A549 (cell line): ENCODE measurements around the gene ARHGEF10L.

ENCODE experiments used
- CTCF ChIP-seq: fragments of >200 bp; sonication (Bioruptor Twin); formaldehyde crosslinking; IDR thresholded peaks from 3 replicates; pipeline ENCODE4 v1.5.1; 2016
- E2F6 ChIP-seq: IDR thresholded peaks from 2 replicates; pipeline ENCODE4 v1.6.1; 2012; ENCODE audit warnings: low read depth, borderline replicate concordance
- EP300 ChIP-seq, 2 experiments: fragments of >200 bp; sonication (Bioruptor Twin); formaldehyde crosslinking; IDR thresholded peaks; 2 replicates in 1 of 2; 3 replicates in 1 of 2; pipeline ENCODE4 v1.6.1; 2016 to 2017
- FOSL2 ChIP-seq, 2 experiments: fragments of 450-650 bp in 1 of 2; fragments of >200 bp in 1 of 2; sonication (Bioruptor Twin) in 1 of 2; formaldehyde crosslinking; IDR thresholded peaks; 2 replicates each; pipeline versions ENCODE4 v1.5.0 to v1.6.1; 2016 to 2020; ENCODE audit warnings: mild to moderate bottlenecking in 1 of 2, moderate library complexity in 1 of 2
- JUN ChIP-seq, 2 experiments: fragments of >200 bp; sonication (Bioruptor Twin); formaldehyde crosslinking; IDR thresholded peaks; 2 replicates in 1 of 2; 3 replicates in 1 of 2; pipeline ENCODE4 v1.6.1; 2016 to 2017
- MAX ChIP-seq: IDR thresholded peaks from 2 replicates; pipeline ENCODE4 v1.6.1; 2012
- MAZ ChIP-seq: fragments of 150-350 bp; IDR thresholded peaks from 2 replicates; pipeline ENCODE4 v1.6.1; 2014; ENCODE audit warnings: antibody characterized with exemption, low read depth, low read length, borderline replicate concordance
- POLR2A ChIP-seq: IDR thresholded peaks from 2 replicates; pipeline ENCODE4 v1.6.1; 2012; ENCODE audit warnings: mild to moderate bottlenecking, low read length
- REST ChIP-seq: fragments of 200-600 bp; sonication (generic); IDR thresholded peaks from 2 replicates; pipeline ENCODE4 v1.6.1; 2016; ENCODE audit warnings: antibody characterized with exemption, mild to moderate bottlenecking, moderate library complexity

GRCh38 chr1:17711941-17712340, 172.4 kb downstream of the ARHGEF10L start:
- TF ChIP-seq FOSL2 (IDR thresholded peaks at IDR 0.05) (no peak), FOSL2 (CRISPR knock-in tag; IDR thresholded peaks at IDR 0.05) (no peak), CTCF (no peak), POLR2A (no peak), EP300 (IDR thresholded peaks at IDR 0.05) (no peak), REST (no peak), MAX (no peak), JUN (IDR thresholded peaks at IDR 0.05) (no peak), MAZ (no peak), E2F6 (no peak)
